Nephron (organoid): Measurements from ENCODE around the gene MGP.

Experiments
- H3K27ac Mint-ChIP-seq, 3 experiments: 2 replicates each; pipeline ENCODE4 v1.8.0; 2020; ENCODE audit warnings: mixed read lengths in 3 of 3, mild to moderate bottlenecking in 2 of 3, moderate library complexity in 1 of 3
- H3K27me3 Mint-ChIP-seq: 2 replicates; pipeline ENCODE4 v1.8.0; 2021; ENCODE audit warnings: low read depth, mild to moderate bottlenecking, moderate library complexity, mixed read lengths
- H3K36me3 Mint-ChIP-seq: 2 replicates; pipeline ENCODE4 v1.8.0; 2020; ENCODE audit warnings: low read depth, mixed read lengths
- H3K4me1 Mint-ChIP-seq: 2 replicates; pipeline ENCODE4 v1.8.0; 2020; ENCODE audit warnings: mixed read lengths
- H3K4me3 Mint-ChIP-seq, 3 experiments: 2 replicates each; pipeline ENCODE4 v1.8.0; 2020; ENCODE audit warnings: mild to moderate bottlenecking in 3 of 3, mixed read lengths in 3 of 3, moderate library complexity in 2 of 3
- H3K9me3 Mint-ChIP-seq: 2 replicates; pipeline ENCODE4 v1.8.0; 2020; ENCODE audit warnings: mixed read lengths
- TF ChIP-seq, protein P1 (sequence below), 3 experiments: fragments of 200-600 bp; sonication (generic); IDR thresholded peaks; one replicate each; pipeline ENCODE4 v1.5.0; 2021; ENCODE audit warnings: antibody characterized with exemption in 3 of 3; ENCODE audit not compliant: unreplicated experiment in 3 of 3

The MGP gene

DNA sequence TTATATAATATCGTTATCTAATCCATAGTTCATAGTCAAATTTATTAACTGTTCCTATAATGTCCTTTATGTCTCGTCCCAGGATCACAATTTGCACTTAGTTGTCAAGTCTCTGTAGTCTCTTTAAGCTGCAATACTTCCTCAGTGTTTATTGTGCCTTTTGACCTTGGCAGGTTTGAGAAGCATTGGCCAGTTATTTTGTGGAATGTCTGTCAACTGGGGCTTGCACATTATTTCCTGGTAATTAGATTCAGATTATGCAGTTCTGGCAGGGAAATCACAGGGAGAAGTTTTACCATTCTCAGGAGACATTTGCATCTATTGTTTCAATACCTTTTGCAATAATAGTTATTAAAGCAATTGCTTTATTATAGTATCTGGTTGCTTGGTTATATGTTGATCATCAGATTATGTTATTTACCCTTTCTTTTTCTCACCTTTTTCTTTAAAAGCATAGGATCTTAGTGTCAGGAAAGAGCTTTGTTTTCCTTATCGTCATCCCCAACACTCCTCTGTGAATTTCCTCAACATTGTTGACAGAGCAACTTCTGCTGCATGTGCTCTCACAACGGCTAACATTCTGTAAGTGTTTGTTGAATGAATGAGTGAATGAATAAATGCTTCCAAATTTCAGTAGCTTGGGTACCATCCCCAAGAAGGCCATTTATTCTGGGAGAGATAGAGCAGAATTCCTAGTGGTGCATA, 38.6 kb downstream of the MGP start:
- H3K27me3 Mint-ChIP-seq, result no peaks in the 10 kb centered on the region
- peaks cover 41% of the 10 kb centered on the region for H3K4me1 Mint-ChIP-seq
- no peaks in the 10 kb centered on the region for H3K36me3 Mint-ChIP-seq
- H3K4me3 Mint-ChIP-seq, result no peak overlapping the region
- peak overlapping the region; percentile 20 to 69 (median 29) for H3K27ac Mint-ChIP-seq
- no peaks in the 10 kb centered on the region for H3K9me3 Mint-ChIP-seq
- TF ChIP-seq, protein P1, sequence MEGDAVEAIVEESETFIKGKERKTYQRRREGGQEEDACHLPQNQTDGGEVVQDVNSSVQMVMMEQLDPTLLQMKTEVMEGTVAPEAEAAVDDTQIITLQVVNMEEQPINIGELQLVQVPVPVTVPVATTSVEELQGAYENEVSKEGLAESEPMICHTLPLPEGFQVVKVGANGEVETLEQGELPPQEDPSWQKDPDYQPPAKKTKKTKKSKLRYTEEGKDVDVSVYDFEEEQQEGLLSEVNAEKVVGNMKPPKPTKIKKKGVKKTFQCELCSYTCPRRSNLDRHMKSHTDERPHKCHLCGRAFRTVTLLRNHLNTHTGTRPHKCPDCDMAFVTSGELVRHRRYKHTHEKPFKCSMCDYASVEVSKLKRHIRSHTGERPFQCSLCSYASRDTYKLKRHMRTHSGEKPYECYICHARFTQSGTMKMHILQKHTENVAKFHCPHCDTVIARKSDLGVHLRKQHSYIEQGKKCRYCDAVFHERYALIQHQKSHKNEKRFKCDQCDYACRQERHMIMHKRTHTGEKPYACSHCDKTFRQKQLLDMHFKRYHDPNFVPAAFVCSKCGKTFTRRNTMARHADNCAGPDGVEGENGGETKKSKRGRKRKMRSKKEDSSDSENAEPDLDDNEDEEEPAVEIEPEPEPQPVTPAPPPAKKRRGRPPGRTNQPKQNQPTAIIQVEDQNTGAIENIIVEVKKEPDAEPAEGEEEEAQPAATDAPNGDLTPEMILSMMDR (IDR thresholded peaks at IDR 0.05; ENCODE audit: unreplicated experiment in 3 of 3), result no peak

DNA sequence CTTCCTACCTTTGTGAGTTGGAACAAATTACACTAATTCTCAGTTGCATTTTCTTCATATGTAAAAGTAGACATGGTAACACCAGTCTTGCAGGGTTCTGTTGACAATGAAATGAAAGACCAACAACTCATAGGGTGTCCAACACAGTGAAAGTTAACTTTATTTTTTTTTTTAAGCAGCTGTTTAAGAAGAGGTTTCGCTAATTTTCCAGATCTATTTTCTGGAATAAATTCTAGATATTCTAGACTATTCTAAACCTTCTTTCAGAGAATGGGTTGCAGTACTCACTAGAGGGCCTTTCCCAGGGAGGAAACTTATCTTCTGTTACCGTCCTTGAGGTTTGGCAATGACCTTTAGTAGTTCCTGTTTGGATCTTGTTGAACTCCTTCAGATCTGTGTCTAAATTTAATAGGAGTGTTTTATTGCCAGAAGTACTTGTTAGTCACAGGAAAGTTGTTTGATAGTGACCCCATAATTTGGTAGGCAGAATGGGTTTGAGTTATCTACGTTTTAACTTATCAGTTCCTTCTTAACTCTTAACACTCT, 39.5 kb downstream of the MGP start:
- H3K27ac Mint-ChIP-seq, result peak overlapping the region in 1 of 3 experiments; percentile 69
- no peaks in the 10 kb centered on the region for H3K9me3 Mint-ChIP-seq
- TF ChIP-seq, protein P1 (IDR thresholded peaks at IDR 0.05; ENCODE audit: unreplicated experiment in 3 of 3), result no peak
- H3K4me3 Mint-ChIP-seq, result no peak overlapping the region
- peaks cover 49% of the 10 kb centered on the region for H3K4me1 Mint-ChIP-seq
- no peaks in the 10 kb centered on the region for H3K36me3 Mint-ChIP-seq
- no peaks in the 10 kb centered on the region for H3K27me3 Mint-ChIP-seq

DNA sequence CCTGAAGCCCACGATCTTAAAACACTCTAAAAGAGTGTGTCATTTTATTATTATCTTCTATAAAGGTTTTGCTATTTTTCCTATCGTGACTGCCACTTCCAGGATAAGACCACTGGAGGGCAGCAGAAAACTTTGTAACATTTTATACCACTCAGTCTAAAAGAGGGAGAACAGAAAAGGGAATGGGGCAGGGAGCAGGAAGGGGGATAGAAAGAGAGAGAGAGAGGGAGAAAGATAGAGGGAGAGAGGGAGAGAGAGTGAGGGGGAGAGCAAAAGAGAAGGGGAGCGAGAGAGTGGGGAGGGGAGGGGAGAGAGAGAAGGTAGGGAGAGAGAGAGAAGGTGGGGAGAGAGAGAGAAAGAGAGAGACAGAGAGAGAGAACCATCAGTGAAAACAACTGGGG, 40.3 kb downstream of the MGP start:
- no peaks in the 10 kb centered on the region for H3K9me3 Mint-ChIP-seq
- no peak overlapping the region for H3K4me3 Mint-ChIP-seq
- no peaks in the 10 kb centered on the region for H3K27me3 Mint-ChIP-seq
- TF ChIP-seq, protein P1 (IDR thresholded peaks at IDR 0.05; ENCODE audit: unreplicated experiment in 3 of 3), result peak; percentile 65 to 69 (median 66)
- H3K27ac Mint-ChIP-seq, result peak overlapping the region; percentile 11 to 75 (median 38)
- peaks cover 50% of the 10 kb centered on the region for H3K4me1 Mint-ChIP-seq
- no peaks in the 10 kb centered on the region for H3K36me3 Mint-ChIP-seq

DNA sequence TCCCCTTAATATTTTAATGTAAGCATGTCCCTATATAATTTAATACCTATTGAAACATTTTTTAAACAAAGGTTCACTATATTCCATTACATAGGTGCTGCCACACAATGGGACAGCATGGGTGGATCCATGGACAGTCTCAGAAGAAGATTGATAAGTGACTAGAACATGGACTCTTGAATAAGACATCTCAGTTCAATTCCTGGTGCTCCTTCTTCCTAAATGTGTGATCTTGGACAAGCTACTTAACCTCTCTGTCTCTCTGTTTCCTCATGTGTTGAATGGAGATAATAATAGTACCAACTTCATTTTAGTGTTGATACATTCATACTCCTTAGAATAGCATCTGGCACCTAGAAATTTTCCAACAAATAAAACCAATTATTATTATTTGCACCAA, 41.3 kb downstream of the MGP start:
- H3K9me3 Mint-ChIP-seq, result no peaks in the 10 kb centered on the region
- no peaks in the 10 kb centered on the region for H3K27me3 Mint-ChIP-seq
- no peaks in the 10 kb centered on the region for H3K36me3 Mint-ChIP-seq
- H3K27ac Mint-ChIP-seq, result no peak overlapping the region
- no peak overlapping the region for H3K4me3 Mint-ChIP-seq
- TF ChIP-seq, protein P1 (IDR thresholded peaks at IDR 0.05; ENCODE audit: unreplicated experiment in 3 of 3), result no peak
- peaks cover 45% of the 10 kb centered on the region for H3K4me1 Mint-ChIP-seq

DNA sequence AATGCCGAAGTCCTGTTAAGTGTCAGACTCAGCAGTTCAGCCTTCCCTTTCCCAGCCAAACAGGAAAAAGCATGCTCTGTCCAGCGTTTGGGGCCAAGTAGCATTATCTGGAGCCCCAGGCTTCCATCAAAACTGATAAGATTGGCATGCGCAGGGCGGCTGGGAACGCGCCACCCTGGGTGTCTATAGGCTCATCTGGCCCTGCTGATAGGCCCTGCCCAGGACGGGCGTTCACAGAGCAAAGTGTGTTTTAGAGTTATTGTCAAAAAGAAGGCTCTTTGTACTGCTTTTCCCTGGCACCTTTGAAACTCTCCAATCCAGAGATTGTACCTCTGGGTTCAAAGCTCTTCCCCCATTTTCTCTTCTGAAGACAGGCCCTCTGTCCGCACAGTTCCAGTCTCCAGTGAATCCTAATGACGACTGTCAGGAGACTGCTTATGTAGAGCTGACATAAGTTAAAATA, 42.2 kb downstream of the MGP start, which contains the start of gene ART4:
Gene ART4 (minus strand): TSS at position 102 of the 463 bp plus-strand sequence. CDS start 413 bp downstream, outside the sequence.
- Mint-ChIP-seq H3K27me3 (no peaks in the 10 kb centered on the region), H3K4me3 (no peak within 1 kb of the TSS), H3K36me3 (no peaks in the 10 kb centered on the region), H3K27ac (no peak within 1 kb of the TSS), H3K9me3 (no peaks in the 10 kb centered on the region), H3K4me1 (peaks cover 35% of the 10 kb centered on the region)
- TF ChIP-seq, protein P1 (IDR thresholded peaks at IDR 0.05; ENCODE audit: unreplicated experiment in 3 of 3), result no peak
